ENCODE data around the gene RPTOR.

The RPTOR gene, protein sequence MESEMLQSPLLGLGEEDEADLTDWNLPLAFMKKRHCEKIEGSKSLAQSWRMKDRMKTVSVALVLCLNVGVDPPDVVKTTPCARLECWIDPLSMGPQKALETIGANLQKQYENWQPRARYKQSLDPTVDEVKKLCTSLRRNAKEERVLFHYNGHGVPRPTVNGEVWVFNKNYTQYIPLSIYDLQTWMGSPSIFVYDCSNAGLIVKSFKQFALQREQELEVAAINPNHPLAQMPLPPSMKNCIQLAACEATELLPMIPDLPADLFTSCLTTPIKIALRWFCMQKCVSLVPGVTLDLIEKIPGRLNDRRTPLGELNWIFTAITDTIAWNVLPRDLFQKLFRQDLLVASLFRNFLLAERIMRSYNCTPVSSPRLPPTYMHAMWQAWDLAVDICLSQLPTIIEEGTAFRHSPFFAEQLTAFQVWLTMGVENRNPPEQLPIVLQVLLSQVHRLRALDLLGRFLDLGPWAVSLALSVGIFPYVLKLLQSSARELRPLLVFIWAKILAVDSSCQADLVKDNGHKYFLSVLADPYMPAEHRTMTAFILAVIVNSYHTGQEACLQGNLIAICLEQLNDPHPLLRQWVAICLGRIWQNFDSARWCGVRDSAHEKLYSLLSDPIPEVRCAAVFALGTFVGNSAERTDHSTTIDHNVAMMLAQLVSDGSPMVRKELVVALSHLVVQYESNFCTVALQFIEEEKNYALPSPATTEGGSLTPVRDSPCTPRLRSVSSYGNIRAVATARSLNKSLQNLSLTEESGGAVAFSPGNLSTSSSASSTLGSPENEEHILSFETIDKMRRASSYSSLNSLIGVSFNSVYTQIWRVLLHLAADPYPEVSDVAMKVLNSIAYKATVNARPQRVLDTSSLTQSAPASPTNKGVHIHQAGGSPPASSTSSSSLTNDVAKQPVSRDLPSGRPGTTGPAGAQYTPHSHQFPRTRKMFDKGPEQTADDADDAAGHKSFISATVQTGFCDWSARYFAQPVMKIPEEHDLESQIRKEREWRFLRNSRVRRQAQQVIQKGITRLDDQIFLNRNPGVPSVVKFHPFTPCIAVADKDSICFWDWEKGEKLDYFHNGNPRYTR (N-terminal part only)

DNA sequence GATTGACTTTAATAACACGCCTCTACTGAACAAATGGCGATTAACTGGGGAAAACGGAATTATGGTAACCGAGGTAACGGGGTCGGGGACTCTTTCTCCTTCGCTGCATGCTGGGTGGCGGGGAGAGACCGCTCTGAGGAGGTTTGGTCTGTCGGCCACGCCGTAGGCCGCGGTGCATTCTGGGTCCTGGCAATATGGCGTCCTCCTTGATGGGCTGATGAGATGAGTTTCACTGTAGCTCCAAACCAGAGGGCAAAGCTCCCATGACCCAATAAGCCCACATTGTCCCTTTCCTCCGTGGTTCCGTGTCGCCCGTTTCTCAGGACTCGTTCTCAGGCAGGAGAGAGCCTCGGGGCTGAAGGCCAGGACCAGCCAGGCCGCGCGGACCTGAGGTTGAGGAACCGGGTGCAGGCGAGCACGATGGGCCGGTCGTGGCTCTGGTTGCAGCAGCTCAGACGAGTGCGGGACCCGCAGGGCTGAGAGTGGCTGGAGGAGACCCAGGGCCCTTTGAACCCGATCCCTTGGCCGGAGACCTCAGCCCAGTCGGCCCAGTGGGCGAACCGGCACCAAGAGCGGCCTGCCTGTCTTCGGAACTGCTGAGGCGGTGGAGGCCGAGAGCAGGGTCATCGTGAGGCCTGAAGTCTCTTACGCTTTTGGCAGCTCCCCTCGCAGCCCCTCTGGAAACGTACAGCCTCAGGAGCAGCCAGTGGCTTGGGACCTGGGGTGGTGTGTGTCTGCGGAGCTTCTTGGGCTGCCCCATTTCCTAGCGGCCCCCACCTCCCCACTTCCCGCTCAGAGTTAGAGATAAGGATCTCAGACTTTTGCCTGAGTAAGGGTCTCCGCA, at the start of gene RPTOR:
RPTOR (plus strand) TSS at position 184 of the 844 bp plus-strand sequence. CDS start 792 bp downstream, outside the sequence.
- TF ChIP-seq, protein P1, sequence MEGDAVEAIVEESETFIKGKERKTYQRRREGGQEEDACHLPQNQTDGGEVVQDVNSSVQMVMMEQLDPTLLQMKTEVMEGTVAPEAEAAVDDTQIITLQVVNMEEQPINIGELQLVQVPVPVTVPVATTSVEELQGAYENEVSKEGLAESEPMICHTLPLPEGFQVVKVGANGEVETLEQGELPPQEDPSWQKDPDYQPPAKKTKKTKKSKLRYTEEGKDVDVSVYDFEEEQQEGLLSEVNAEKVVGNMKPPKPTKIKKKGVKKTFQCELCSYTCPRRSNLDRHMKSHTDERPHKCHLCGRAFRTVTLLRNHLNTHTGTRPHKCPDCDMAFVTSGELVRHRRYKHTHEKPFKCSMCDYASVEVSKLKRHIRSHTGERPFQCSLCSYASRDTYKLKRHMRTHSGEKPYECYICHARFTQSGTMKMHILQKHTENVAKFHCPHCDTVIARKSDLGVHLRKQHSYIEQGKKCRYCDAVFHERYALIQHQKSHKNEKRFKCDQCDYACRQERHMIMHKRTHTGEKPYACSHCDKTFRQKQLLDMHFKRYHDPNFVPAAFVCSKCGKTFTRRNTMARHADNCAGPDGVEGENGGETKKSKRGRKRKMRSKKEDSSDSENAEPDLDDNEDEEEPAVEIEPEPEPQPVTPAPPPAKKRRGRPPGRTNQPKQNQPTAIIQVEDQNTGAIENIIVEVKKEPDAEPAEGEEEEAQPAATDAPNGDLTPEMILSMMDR (IDR thresholded peaks at IDR 0.05): no peak
- no peaks in the 10 kb centered on the region for H3K9me3 ChIP-seq (ENCODE audit: control insufficient read depth, low read length)
- peaks cover 10% of the 10 kb centered on the region for H3K4me1 ChIP-seq
- H3K27me3 ChIP-seq (ENCODE audit: control insufficient read depth, insufficient read depth, low read length): no peaks in the 10 kb centered on the region
- peak within 1 kb of the TSS; percentile 99 for H2AFZ ChIP-seq
- no peaks in the 10 kb centered on the region for H3K36me3 ChIP-seq (ENCODE audit: control insufficient read depth, insufficient read depth, low read length)
- H3K27ac ChIP-seq: peak within 1 kb of the TSS; percentile 82
- peaks cover 34% of the 10 kb centered on the region for H3K79me2 ChIP-seq
- H3K4me3 ChIP-seq (ENCODE audit: low read depth, low read length): peak within 1 kb of the TSS; percentile 95
- peak within 1 kb of the TSS; percentile 70 for H3K9ac ChIP-seq
- H3K4me2 ChIP-seq (ENCODE audit: low read length): peak within 1 kb of the TSS; percentile 68

DNA sequence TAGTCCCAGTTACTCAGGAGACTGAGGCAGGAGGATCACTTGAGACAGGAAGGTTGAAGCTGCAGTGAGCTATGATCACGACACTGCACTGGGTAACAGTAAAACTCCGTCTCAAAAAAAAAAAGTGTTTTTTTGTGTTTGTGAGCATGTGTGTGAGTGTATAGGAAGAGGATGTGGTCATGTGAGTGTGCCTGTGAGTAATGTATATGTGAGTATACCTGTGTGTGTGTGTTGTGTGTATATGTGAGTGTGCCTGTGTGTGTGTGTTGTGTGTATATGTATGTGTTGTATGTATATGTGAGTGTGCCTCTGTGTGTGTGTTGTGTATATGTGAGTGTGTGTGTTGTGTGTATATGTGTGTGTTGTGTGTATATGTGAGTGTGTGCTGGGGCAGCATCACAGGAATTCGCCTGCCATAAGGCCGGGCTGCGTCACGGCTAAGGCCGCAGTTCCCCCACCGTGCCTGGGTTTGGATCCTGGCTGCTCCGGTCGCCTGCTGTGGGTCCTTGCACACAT, 46.9 kb upstream of the RPTOR start:
- no peaks in the 10 kb centered on the region for H3K79me2 ChIP-seq
- H2AFZ ChIP-seq: no peak overlapping the region
- no peak overlapping the region for H3K9ac ChIP-seq
- TF ChIP-seq, protein P1 (IDR thresholded peaks at IDR 0.05): no peak
- no peak overlapping the region for H3K4me2 ChIP-seq (ENCODE audit: low read length)
- no peak overlapping the region for H3K27ac ChIP-seq
- no peaks in the 10 kb centered on the region for H3K36me3 ChIP-seq (ENCODE audit: control insufficient read depth, insufficient read depth, low read length)
- no peak overlapping the region for H3K4me3 ChIP-seq (ENCODE audit: low read depth, low read length)
- no peaks in the 10 kb centered on the region for H3K9me3 ChIP-seq (ENCODE audit: control insufficient read depth, low read length)
- peaks cover 3% of the 10 kb centered on the region for H3K27me3 ChIP-seq (ENCODE audit: control insufficient read depth, insufficient read depth, low read length)
- H3K4me1 ChIP-seq: no peaks in the 10 kb centered on the region

DNA sequence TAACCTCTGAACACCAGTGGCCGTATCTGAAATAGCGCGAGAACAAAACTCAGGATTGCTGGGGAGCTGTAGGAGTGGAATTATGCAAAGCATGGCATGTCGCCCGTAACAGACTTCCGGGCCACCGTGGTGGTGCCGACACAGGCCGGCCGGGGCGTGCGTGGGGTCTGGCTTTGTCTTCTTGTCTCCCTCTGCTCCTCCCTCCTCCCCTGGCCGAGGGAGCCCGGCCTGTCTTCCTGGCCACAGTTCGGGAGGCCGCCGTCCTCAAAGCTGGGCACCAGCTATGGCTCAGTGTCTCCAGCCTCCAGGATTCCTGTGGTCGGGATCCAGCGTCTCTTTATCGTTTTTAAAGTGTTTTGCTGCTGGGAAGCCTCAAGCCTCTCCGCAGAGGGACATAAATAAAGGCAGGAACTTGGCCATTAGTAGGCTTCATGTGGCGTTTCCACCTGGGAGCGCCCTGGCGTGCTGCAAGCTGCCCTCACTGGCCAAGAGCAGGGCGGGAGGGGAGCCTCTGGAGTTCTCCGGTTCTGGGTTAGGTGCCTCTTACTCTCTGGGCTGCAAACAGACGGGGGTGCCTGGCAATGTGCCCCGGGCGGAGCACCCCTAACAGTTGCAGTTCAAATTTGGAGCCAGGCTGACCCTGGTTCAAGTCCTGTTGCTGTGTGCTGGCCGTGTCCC, 46.3 kb upstream of the RPTOR start:
- Histone ChIP-seq H3K27ac (no peak overlapping the region), H3K9ac (no peak overlapping the region), H3K9me3 (ENCODE audit: control insufficient read depth, low read length) (no peaks in the 10 kb centered on the region), H3K27me3 (ENCODE audit: control insufficient read depth, insufficient read depth, low read length) (no peaks in the 10 kb centered on the region), H3K4me1 (no peaks in the 10 kb centered on the region), H2AFZ (no peak overlapping the region), H3K79me2 (no peaks in the 10 kb centered on the region), H3K4me2 (ENCODE audit: low read length) (no peak overlapping the region), H3K4me3 (ENCODE audit: low read depth, low read length) (no peak overlapping the region), H3K36me3 (ENCODE audit: control insufficient read depth, insufficient read depth, low read length) (no peaks in the 10 kb centered on the region)
- TF ChIP-seq, protein P1 (IDR thresholded peaks at IDR 0.05): no peak

DNA sequence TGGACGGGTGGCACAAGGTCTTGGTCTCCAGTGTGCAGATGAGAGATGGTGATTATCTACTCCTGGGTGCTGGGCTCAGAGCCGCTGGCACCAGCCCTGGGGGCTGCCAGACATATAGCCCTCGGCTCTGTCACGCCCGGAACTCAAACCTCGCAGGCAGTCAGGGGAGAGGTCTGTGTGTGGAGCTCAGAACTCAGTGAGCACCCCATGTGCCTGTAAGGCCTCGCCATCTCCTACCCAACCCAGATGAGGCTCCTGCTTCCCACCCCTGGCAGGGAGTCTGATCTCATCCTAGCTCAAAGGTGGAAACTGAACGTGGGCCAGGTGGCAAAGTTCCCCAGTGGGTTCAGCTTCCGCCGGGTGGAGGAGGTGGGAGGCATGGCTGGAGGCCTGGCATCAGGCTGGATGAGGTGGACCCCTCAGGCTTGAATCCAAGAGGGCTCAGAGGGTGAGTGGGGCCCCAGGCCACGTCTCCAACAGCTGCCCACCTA, 45.7 kb upstream of the RPTOR start:
- Histone ChIP-seq H3K79me2 (no peaks in the 10 kb centered on the region), H3K27me3 (ENCODE audit: control insufficient read depth, insufficient read depth, low read length) (no peaks in the 10 kb centered on the region), H2AFZ (no peak overlapping the region), H3K4me3 (ENCODE audit: low read depth, low read length) (no peak overlapping the region), H3K9ac (no peak overlapping the region), H3K27ac (no peak overlapping the region), H3K36me3 (ENCODE audit: control insufficient read depth, insufficient read depth, low read length) (no peaks in the 10 kb centered on the region), H3K4me2 (ENCODE audit: low read length) (no peak overlapping the region), H3K4me1 (no peaks in the 10 kb centered on the region), H3K9me3 (ENCODE audit: control insufficient read depth, low read length) (no peaks in the 10 kb centered on the region)
- TF ChIP-seq, protein P1 (IDR thresholded peaks at IDR 0.05): no peak

Measured in parathyroid adenoma (tissue), 2 donors.